Progenitor cell of endocrine pancreas (in vitro differentiated cells): ENCODE data around the gene ACAD11. TPM values are rescaled to one million over a fixed set of nuclear protein-coding genes. Genes with fewer than 3 reads are reported as not detected.

Experiments used
- DNase-seq: peaks from one replicate; pipeline ENCODE4 v3.0.0; 2021; ENCODE audit warnings: low spot score; ENCODE audit not compliant: unreplicated experiment
- H3K27ac Mint-ChIP-seq: 2 replicates; pipeline ENCODE4 v1.8.0; 2021; ENCODE audit warnings: mild to moderate bottlenecking, moderate library complexity, mixed read lengths
- H3K27me3 Mint-ChIP-seq: 2 replicates; pipeline ENCODE4 v1.8.0; 2021; ENCODE audit warnings: mixed read lengths
- H3K36me3 Mint-ChIP-seq: 2 replicates; pipeline ENCODE4 v1.8.0; 2022; ENCODE audit warnings: mixed read lengths; ENCODE audit not compliant: insufficient read depth
- H3K4me1 Mint-ChIP-seq: 2 replicates; pipeline ENCODE4 v1.8.0; 2021; ENCODE audit warnings: low read depth, mixed read lengths
- H3K4me3 Mint-ChIP-seq: 2 replicates; pipeline ENCODE4 v1.8.0; 2021; ENCODE audit warnings: low read depth, mild to moderate bottlenecking, moderate library complexity, mixed read lengths
- H3K9me3 Mint-ChIP-seq: 2 replicates; pipeline ENCODE4 v1.8.0; 2021; ENCODE audit warnings: low read depth, mixed read lengths
- CTCF ChIP-seq: fragments of 200-600 bp; sonication (generic); IDR thresholded peaks from one replicate; pipeline ENCODE4 v1.5.0; 2021; ENCODE audit warnings: antibody characterized with exemption, mild to moderate bottlenecking; ENCODE audit not compliant: unreplicated experiment
- total RNA-seq: library from RNA; stranded (reverse); gene quantifications from 2 replicates; pipeline ENCODE4 v1.2.1, GENCODE V29; 2021

The ACAD11 gene
- total RNA-seq, 1 donor from 2014 or later = 14.2 TPM

- Mint-ChIP-seq H3K36me3 (peaks cover 4% of the 10 kb centered on the region), H3K27ac (no peak overlapping the region), H3K9me3 (no peaks in the 10 kb centered on the region), H3K27me3 (no peaks in the 10 kb centered on the region), H3K4me3 (no peak overlapping the region), H3K4me1 (no peaks in the 10 kb centered on the region)
- no peak for DNase-seq
- no peak for TF ChIP-seq CTCF
Observed at GRCh38 chr3:132629928-132630327, 29.7 kb downstream of the ACAD11 start.

GRCh38 chr3:132628157-132628556, 31.5 kb downstream of the ACAD11 start:
- no peak for TF ChIP-seq CTCF
- Mint-ChIP-seq H3K36me3 (peaks cover 4% of the 10 kb centered on the region), H3K4me1 (no peaks in the 10 kb centered on the region), H3K9me3 (no peaks in the 10 kb centered on the region), H3K27me3 (no peaks in the 10 kb centered on the region), H3K4me3 (no peak overlapping the region), H3K27ac (no peak overlapping the region)
- no peak for DNase-seq

GRCh38 chr3:132626955-132627354, 32.7 kb downstream of the ACAD11 start:
- no peak for DNase-seq
- TF ChIP-seq CTCF = no peak
- H3K4me3 Mint-ChIP-seq = no peak overlapping the region
- H3K9me3 Mint-ChIP-seq = no peaks in the 10 kb centered on the region
- peaks cover 4% of the 10 kb centered on the region for H3K36me3 Mint-ChIP-seq
- no peak overlapping the region for H3K27ac Mint-ChIP-seq
- H3K27me3 Mint-ChIP-seq = no peaks in the 10 kb centered on the region
- no peaks in the 10 kb centered on the region for H3K4me1 Mint-ChIP-seq

GRCh38 chr3:132625613-132626012, 34.0 kb downstream of the ACAD11 start:
- no peak for TF ChIP-seq CTCF
- Mint-ChIP-seq H3K27me3 (no peaks in the 10 kb centered on the region), H3K4me1 (no peaks in the 10 kb centered on the region), H3K9me3 (no peaks in the 10 kb centered on the region), H3K27ac (no peak overlapping the region), H3K36me3 (peaks cover 7% of the 10 kb centered on the region), H3K4me3 (no peak overlapping the region)
- DNase-seq = no peak

- DNase-seq = no peak
- Mint-ChIP-seq H3K9me3 (no peaks in the 10 kb centered on the region), H3K27me3 (no peaks in the 10 kb centered on the region), H3K27ac (no peak overlapping the region), H3K4me3 (no peak overlapping the region), H3K4me1 (no peaks in the 10 kb centered on the region), H3K36me3 (peaks cover 9% of the 10 kb centered on the region)
- no peak for TF ChIP-seq CTCF
Observed at GRCh38 chr3:132624790-132625189, 34.8 kb downstream of the ACAD11 start.
